ENCODE measurements around the gene PRDX2. TPM values are rescaled to one million over a fixed set of nuclear protein-coding genes. Genes with fewer than 3 reads are reported as not detected.
"Not testable (repeated sequence)": the region's sequence is repeated elsewhere in the genome, so short reads cannot be mapped to it uniquely, and the experiment has no call there.

The PRDX2 gene
- 100 to 1,000 TPM; 166 to 496 (median 328) TPM for total RNA-seq

DNA sequence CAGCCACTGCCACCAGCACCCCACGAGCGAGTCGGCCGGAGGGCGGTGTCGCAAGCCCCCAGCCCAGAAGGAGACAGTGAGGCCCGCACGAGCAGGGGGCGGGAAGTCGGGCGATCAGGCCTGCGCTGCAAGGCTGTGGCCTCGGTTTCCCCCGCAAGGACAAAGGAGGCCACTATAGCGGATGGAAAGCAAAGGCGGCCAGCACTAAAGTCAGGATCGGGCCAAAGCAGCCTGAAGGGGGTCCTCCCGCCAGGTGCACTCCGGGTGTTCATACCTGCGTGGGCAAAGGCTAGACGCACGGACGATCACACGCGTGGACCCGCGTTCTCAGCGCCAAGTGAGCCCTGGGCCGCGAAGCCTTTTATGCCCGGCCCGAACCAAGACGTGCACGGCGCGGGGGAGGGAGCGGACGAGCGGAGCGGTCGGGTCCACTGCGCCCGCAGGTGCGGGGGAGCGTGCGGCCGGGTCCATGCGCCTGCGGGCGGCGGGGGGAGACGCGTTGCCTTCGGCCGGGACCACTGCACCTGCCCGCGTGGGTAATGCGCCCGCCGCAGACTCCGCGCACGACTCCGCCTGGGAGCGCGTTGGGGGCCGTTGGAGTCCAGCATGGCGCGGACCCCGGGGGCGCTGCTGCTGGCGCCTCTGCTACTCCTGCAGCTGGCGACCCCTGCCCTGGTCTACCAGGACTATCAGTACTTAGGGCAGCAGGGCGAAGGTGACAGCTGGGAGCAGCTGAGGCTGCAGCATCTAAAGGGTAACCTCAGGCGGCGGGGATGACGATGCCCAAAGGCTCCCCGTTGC, at the start of gene PRDX2, which contains the start of gene THSD8:
TSS of gene PRDX2 (minus strand) at position 335 of the 801 bp plus-strand sequence. CDS start 539 bp downstream, outside the sequence.
TSS of gene THSD8 (plus strand) at position 604 of the 801 bp plus-strand sequence. CDS start at position 607, 3 bp downstream.
- Histone ChIP-seq H3K9me3 (no peaks in the 10 kb centered on the region), H3K4me1 (peaks cover 15 to 19% of the 10 kb centered on the region in 2 donors), H3K27ac (peak within 1 kb of the TSS; percentile 35 to 56 (median 39)), H3K36me3 (no peaks in the 10 kb centered on the region), H3K27me3 (no peaks in the 10 kb centered on the region), H3K4me3 (replicated peaks in 1 of 3) (peak within 1 kb of the TSS; percentile 58 to 97 (median 86))
- peak; percentile 83 to 88 for DNase-seq
- intact Hi-C loops (cut with DNase I): no loop called here
- 0 to 1% methylated on average over 15 to 40 of the region's 78 CpGs for WGBS, 2 donors
- TF ChIP-seq, protein P1, sequence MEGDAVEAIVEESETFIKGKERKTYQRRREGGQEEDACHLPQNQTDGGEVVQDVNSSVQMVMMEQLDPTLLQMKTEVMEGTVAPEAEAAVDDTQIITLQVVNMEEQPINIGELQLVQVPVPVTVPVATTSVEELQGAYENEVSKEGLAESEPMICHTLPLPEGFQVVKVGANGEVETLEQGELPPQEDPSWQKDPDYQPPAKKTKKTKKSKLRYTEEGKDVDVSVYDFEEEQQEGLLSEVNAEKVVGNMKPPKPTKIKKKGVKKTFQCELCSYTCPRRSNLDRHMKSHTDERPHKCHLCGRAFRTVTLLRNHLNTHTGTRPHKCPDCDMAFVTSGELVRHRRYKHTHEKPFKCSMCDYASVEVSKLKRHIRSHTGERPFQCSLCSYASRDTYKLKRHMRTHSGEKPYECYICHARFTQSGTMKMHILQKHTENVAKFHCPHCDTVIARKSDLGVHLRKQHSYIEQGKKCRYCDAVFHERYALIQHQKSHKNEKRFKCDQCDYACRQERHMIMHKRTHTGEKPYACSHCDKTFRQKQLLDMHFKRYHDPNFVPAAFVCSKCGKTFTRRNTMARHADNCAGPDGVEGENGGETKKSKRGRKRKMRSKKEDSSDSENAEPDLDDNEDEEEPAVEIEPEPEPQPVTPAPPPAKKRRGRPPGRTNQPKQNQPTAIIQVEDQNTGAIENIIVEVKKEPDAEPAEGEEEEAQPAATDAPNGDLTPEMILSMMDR (IDR thresholded peaks at IDR 0.05): peak in 2 of 6 experiments; percentile 4 to 11
- TF ChIP-seq POLR2A (IDR thresholded peaks at IDR 0.05): peak; percentile 39 to 96

DNA sequence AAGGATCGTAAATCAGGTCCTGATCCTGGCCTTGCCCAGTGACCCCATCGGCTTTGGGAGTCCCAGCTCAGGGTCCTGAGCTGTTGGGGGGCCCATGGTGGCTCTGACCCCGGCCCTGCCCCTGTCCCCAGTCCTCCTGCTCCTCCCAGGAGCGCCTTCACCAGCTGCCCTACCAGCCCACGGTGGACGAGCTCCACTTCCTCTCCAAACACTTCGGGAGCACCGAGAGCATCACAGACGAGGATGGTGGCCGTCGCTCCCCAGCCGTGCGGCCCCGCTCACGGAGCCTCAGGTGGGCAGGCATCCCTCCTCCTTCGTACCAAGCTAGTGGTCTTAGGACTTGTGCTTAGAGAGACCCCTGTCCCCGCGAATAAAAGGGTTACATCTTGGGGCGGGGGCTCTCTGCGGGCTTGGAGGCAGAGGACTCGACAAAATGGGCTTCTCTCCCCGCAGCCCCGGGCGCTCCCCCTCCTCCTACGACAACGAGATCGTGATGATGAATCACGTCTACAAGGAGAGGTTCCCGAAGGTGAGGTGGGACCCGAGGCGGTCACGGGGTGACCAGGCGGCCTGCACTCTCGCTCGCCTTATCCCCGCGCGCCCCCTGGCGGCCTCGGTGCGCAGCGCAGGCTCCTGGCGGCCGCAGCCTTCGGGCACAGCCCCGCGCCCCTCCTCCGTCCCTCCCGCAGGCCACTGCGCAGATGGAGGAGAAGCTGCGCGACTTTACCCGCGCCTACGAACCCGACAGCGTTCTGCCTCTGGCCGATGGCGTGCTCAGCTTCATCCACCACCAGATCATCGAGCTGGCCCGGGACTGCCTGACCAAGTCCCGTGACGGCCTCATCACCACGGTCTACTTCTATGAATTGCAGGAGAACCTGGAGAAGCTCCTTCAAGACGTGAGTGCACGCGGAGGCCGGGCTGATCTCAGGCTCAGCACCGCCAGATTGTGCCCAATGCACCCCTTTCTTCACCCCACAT, 45.8 kb upstream of the PRDX2 start:
- Histone ChIP-seq H3K4me1 (peaks cover 0 to 8% of the 10 kb centered on the region in 2 donors), H3K4me3 (replicated peaks in 1 of 3) (peak overlapping the region in 1 of 3 donors; percentile 2), H3K36me3 (no peaks in the 10 kb centered on the region), H3K27ac (no peak overlapping the region), H3K27me3 (peaks cover 2% of the 10 kb centered on the region), H3K9me3 (no peaks in the 10 kb centered on the region)
- intact Hi-C loops (cut with DNase I): loop anchor here (5.0 to 10.0 kb wide), 3 partner anchors 80 to 283 kb away; no protein-coding TSS in a partner anchor
- DNase-seq: peak; percentile 87 to 88
- TF ChIP-seq, protein P1 (IDR thresholded peaks at IDR 0.05): peak; percentile 80 to 99 (median 98)
- no peak for TF ChIP-seq POLR2A (IDR thresholded peaks at IDR 0.05)
- 23 to 31% methylated on average over 17 to 31 of the region's 69 CpGs for WGBS, 2 donors

- WGBS, 2 donors: 85% methylated on average over 7 of the region's 7 CpGs
- H3K27ac ChIP-seq; H3K9me3 ChIP-seq; H3K4me3 ChIP-seq (replicated peaks in 1 of 3); H3K4me1 ChIP-seq; DNase-seq; H3K27me3 ChIP-seq; H3K36me3 ChIP-seq: not testable (repeated sequence)
- intact Hi-C loops (cut with DNase I): loop anchor here (5.0 to 10.0 kb wide), 3 partner anchors 79 to 282 kb away; no protein-coding TSS in a partner anchor
These were observed 45.0 kb upstream of the PRDX2 start for GRCh38 chr19:12846613-12847012.

- no peak overlapping the region for H3K4me3 ChIP-seq (replicated peaks in 1 of 3)
These were observed 42.6 kb upstream of the PRDX2 start for GRCh38 chr19:12843999-12844732.

More at GRCh38 chr19:12843999-12844732, 42.6 kb upstream of the PRDX2 start:
- no peak for DNase-seq
- peaks cover 17% of the 10 kb centered on the region for H3K27me3 ChIP-seq
- no peak for TF ChIP-seq POLR2A (IDR thresholded peaks at IDR 0.05)
- TF ChIP-seq, protein P1 (IDR thresholded peaks at IDR 0.05): no peak
- no peak overlapping the region for H3K27ac ChIP-seq
- H3K36me3 ChIP-seq: no peaks in the 10 kb centered on the region
- H3K9me3 ChIP-seq: no peaks in the 10 kb centered on the region
- WGBS, 2 donors: 93 to 94% methylated on average over 3 of the region's 3 CpGs
- H3K4me1 ChIP-seq: peaks cover 0 to 11% of the 10 kb centered on the region in 2 donors
- intact Hi-C loops (cut with DNase I): loop anchor here (10.0 kb wide), 2 partner anchors 169 to 279 kb away; no protein-coding TSS in a partner anchor

All from thyroid gland (tissue), 4 donors.